ENCODE results near the gene PLEKHA6.

The PLEKHA6 gene

DNA sequence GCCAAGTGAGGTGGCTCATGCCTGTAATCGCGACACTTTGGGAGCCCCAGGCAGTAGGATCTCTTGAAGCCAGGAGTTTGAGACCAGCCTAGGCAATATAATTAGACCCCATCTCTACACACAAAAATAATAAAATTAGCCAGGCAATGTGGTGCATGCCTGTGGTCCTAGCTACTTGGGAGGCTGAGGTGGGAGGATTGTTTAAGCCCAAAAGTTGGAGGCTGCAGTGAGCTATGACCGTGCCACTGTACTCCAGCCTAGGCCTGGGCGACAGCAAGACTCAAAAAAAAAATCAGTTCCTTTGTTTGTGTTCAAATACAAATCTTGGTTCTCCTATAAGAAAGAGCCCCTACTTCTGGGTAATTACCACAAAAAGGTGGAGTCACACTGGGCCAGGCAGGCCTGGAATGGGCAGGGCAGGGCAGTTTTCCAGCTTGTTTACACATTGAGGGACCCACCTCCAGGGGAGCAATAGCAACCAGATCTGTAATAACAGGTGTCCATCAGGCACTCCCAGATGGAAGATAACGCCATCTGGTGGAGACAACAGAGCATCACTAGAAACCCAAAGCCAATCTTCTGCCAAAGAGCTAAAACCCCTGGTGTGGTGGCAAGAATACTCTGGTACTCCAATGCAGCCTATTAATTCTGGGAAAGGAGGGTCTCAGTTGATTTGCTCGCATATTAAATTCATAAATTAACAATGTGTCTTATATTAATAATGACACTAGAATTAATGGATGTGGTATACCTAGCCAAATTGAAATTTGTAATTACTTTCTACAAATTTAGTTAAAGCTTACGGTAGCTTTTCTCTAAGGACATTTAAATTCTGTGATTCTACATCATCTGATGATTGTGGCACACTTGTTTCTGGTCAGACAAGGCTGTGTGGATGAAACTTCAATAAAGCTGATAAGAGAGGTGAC lies 38.7 kb upstream of the PLEKHA6 start:
- no peaks in the 10 kb centered on the region for H3K27me3 ChIP-seq (ENCODE audit: control insufficient read depth, insufficient read depth, low read length)
- no peaks in the 10 kb centered on the region for H3K9me3 ChIP-seq (ENCODE audit: control insufficient read depth, low read depth, low read length)
- no peak overlapping the region for H3K9ac ChIP-seq (ENCODE audit: low read length)
- H3K4me3 ChIP-seq (ENCODE audit: low read length): no peak overlapping the region
- peaks cover 10% of the 10 kb centered on the region for H3K36me3 ChIP-seq (ENCODE audit: control insufficient read depth, low read depth, low read length)
- no peaks in the 10 kb centered on the region for H3K4me1 ChIP-seq (ENCODE audit: control insufficient read depth, low read depth, low read length)
- no peak overlapping the region for H3K27ac ChIP-seq (ENCODE audit: low read length)

DNA sequence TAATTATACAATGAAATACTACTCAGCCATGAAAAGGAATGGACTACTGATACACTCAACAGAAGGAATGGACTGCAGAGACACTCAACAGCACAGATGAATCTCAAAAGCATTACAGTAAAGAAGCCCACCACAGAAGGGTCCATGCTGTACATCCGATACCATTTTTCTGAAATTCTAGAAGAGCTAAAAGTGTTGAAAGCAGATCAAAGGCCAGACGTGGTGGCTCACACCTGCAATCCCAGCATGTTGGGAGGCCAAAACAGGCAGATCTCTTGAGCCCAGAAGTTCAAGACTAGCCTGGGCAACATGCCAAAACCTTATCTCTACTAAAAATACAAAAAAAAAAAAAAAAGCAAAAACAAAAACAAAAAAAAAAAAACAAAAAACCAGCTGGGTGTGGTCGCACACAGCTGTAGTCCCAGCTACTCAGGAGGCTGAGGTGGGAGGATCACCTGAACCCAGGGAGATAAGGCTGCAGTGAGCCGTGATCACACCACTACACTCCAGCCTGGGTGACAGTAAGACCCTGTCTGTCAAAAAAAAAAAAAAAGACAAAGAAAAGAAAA lies 36.4 kb upstream of the PLEKHA6 start:
- Histone ChIP-seq H3K27ac (ENCODE audit: low read length) (no peak overlapping the region), H3K9me3 (ENCODE audit: control insufficient read depth, low read depth, low read length) (no peaks in the 10 kb centered on the region), H3K9ac (ENCODE audit: low read length) (no peak overlapping the region), H3K4me3 (ENCODE audit: low read length) (no peak overlapping the region), H3K27me3 (ENCODE audit: control insufficient read depth, insufficient read depth, low read length) (no peaks in the 10 kb centered on the region), H3K4me1 (ENCODE audit: control insufficient read depth, low read depth, low read length) (no peaks in the 10 kb centered on the region), H3K36me3 (ENCODE audit: control insufficient read depth, low read depth, low read length) (no peaks in the 10 kb centered on the region)

DNA sequence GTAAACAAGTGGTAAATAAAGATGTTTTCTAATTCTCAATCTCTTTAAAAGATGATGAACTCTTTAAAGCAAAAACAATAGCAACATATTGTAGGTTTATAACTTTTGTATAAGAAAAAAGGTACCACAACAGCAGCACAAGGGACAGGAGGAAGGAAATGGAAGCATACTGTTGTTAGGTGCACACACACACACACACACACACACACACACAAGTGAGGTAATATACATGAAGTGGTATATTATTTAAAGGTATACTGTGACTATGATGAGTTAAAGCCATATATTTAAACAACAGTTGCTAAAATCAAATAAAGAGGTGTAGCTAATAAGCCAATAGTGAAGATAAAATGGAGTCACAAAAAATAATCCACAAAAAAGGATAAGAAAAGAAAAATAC lies 31.9 kb upstream of the PLEKHA6 start:
- Histone ChIP-seq H3K36me3 (ENCODE audit: control insufficient read depth, low read depth, low read length) (no peaks in the 10 kb centered on the region), H3K27me3 (ENCODE audit: control insufficient read depth, insufficient read depth, low read length) (no peaks in the 10 kb centered on the region), H3K27ac (ENCODE audit: low read length) (no peak overlapping the region), H3K9ac (ENCODE audit: low read length) (no peak overlapping the region), H3K9me3 (ENCODE audit: control insufficient read depth, low read depth, low read length) (no peaks in the 10 kb centered on the region), H3K4me1 (ENCODE audit: control insufficient read depth, low read depth, low read length) (no peaks in the 10 kb centered on the region), H3K4me3 (ENCODE audit: low read length) (no peak overlapping the region)

DNA sequence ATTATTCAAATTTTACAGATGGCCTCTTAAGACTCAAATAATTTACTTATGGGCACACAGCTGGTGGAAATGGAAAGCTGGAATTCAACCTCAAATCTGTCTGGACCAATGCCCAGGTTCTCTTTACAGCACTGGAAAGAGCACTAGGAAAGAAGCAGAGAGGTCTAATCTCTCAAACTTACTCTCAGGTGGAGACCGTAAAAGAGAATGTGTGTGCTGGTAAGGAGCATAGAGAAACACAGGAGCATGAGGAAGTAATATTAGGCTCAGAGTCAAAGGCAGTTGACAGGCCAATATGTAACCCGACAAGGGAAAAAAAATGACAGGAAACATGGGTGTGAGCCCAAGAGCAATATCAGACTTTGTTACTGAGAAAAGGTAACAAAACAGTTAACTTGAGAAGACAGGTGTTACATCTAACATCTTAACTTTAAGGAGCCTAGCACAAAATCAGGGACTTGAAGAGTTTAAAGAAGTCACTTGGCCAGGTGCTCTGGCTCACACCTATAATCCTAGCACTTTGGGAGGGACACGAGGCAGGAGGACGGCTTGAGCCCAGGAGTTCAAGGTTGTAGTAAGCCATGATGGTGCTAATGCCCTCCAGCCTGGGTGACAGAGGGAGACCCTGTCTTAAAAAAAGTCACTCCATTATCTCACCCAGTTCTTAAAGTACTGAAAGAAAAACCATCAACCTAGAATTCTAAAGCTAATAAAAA lies 31.2 kb upstream of the PLEKHA6 start:
- Histone ChIP-seq H3K9ac (ENCODE audit: low read length) (no peak overlapping the region), H3K4me3 (ENCODE audit: low read length) (no peak overlapping the region), H3K9me3 (ENCODE audit: control insufficient read depth, low read depth, low read length) (no peaks in the 10 kb centered on the region), H3K27ac (ENCODE audit: low read length) (no peak overlapping the region), H3K36me3 (ENCODE audit: control insufficient read depth, low read depth, low read length) (no peaks in the 10 kb centered on the region), H3K27me3 (ENCODE audit: control insufficient read depth, insufficient read depth, low read length) (no peaks in the 10 kb centered on the region), H3K4me1 (ENCODE audit: control insufficient read depth, low read depth, low read length) (no peaks in the 10 kb centered on the region)

DNA sequence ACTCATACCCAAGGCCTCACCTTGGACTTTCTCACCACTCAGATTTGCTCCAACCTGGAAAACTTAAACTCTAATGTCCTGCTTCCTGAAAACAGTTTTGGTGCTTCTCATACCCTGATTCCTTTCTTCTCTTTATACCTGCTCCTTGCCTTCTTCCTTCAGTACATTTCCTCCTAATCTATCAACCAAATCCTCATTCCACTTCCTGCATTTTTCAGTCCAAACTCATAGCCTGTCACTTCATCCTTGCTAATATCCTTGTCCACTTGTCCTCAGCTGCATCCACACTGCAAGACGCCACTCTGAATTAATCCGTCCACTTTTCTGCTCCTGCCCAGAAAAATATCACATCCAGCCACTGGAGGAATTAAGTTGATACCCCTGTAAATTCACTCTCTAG lies 26.0 kb upstream of the PLEKHA6 start:
- Histone ChIP-seq H3K4me1 (ENCODE audit: control insufficient read depth, low read depth, low read length) (no peaks in the 10 kb centered on the region), H3K27me3 (ENCODE audit: control insufficient read depth, insufficient read depth, low read length) (peaks cover 2% of the 10 kb centered on the region), H3K9me3 (ENCODE audit: control insufficient read depth, low read depth, low read length) (no peaks in the 10 kb centered on the region), H3K4me3 (ENCODE audit: low read length) (no peak overlapping the region), H3K27ac (ENCODE audit: low read length) (no peak overlapping the region), H3K36me3 (ENCODE audit: control insufficient read depth, low read depth, low read length) (no peaks in the 10 kb centered on the region), H3K9ac (ENCODE audit: low read length) (no peak overlapping the region)

DNA sequence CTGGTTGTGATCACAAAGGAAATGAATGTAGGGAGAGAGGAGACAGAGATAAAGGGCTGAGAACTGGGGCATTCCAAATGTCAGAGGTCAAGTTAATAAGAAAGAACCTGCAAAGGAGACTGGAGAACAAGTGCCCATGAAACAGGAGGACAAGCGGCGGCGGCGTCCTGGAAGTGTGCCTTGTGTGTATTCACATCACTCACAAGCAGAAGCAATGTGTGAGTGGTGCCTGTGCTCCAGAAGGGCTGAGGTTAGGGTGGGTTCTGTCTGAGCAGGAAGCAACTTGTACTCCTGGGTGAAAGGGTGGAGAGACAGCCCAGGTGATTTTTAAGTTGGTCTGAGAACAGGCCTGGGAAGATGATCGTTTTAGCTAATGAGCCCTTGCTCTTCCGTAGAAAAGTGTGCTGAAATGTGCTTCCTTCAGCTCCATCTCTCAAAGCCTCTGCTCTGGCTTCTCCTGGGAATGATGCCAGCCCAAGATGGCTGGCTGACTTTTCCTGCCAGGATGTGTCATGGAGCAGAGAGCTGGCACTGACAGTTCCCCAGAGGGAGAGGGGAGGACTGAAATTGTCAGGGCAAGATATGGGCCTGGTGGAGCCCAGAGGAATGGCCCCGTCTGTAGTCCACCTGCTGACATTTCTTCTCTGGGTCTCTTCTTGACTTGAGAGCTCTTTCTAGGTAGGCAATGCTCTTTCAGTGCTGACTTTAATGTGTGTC lies 25.1 kb upstream of the PLEKHA6 start:
- H3K27ac ChIP-seq (ENCODE audit: low read length): no peak overlapping the region
- H3K36me3 ChIP-seq (ENCODE audit: control insufficient read depth, low read depth, low read length): no peaks in the 10 kb centered on the region
- H3K4me3 ChIP-seq (ENCODE audit: low read length): no peak overlapping the region
- no peaks in the 10 kb centered on the region for H3K4me1 ChIP-seq (ENCODE audit: control insufficient read depth, low read depth, low read length)
- H3K9me3 ChIP-seq (ENCODE audit: control insufficient read depth, low read depth, low read length): no peaks in the 10 kb centered on the region
- H3K9ac ChIP-seq (ENCODE audit: low read length): no peak overlapping the region
- H3K27me3 ChIP-seq (ENCODE audit: control insufficient read depth, insufficient read depth, low read length): peaks cover 11% of the 10 kb centered on the region

DNA sequence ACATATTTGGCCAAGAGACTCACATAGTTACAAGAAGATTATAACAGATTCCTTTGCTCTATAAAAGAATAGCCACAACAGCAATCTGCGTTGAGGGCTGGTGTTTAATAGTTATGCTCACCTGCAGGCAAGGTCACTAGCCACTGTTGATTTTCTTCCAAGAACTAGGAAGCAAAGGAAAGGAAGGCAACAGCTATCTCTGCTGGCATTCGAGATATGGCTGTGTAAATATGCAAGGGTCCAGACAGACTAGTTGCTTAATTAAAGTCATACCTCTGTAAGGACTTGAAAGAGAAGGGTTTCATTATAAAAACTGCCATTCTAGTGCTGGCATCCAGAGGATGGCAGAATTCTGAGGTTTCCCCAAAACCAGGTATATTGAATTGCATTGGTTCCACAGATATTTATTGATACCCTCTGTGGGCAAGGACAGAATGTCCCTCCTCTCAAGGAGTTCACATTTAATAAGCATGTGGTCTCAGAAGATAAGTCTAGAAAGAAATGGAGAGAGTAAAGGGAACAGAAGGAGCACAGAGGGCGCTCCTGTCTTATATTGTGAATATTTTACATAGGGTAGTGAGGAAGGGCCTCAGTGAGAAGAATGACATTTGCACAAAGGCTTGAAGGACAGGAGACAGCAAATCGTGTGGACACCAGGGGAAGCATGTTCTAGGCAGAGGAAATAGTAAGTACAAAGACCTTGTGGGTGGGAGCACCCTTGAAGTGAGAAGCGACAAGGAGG lies 23.6 kb upstream of the PLEKHA6 start:
- Histone ChIP-seq H3K9me3 (ENCODE audit: control insufficient read depth, low read depth, low read length) (no peaks in the 10 kb centered on the region), H3K27ac (ENCODE audit: low read length) (no peak overlapping the region), H3K36me3 (ENCODE audit: control insufficient read depth, low read depth, low read length) (no peaks in the 10 kb centered on the region), H3K27me3 (ENCODE audit: control insufficient read depth, insufficient read depth, low read length) (peaks cover 26% of the 10 kb centered on the region), H3K9ac (ENCODE audit: low read length) (no peak overlapping the region), H3K4me1 (ENCODE audit: control insufficient read depth, low read depth, low read length) (no peaks in the 10 kb centered on the region), H3K4me3 (ENCODE audit: low read length) (no peak overlapping the region)

DNA sequence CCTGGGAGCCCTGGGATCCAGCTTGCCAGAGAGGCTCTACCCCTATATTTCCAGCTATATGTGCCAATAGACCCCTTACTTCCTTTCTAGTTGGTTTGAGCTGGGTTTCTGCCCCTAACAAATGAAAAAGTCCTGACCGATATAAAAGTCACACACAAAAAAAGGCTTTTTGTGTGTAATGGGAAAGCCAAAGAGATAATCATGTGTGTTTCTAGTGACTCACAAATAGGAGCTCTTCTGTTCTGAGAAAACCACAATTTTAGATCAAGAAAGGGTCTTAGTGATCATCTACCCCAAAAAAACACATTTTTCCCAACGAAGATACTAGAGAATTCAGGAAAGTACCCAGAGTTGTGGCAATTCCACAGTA lies 23.0 kb upstream of the PLEKHA6 start:
- H3K27me3 ChIP-seq (ENCODE audit: control insufficient read depth, insufficient read depth, low read length): peaks cover 32% of the 10 kb centered on the region

DNA sequence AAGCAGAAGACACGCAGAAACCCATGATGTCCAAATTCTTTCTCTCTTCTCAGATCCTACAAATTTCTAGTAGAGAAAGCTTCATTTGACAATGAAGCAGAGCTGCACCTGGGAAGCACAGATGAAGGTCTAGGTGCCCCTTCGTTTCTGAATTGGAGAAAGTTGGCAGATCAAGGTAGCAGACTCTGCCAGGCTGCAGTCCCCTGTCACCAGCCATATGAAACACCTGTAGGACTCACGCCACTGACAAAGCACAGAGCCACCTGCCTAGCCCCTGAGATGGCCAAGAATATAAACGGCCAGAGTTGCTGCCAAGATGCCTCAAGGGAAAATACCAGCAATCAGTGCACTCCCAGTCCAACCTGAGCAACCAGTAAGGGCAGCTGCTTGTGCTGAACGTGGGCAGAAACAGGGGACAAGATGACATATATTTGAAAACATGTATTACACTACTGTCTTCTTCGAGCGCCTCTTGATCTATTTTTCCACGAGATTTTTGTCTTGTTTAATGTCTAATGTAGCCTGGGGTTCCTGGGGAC lies 20.6 kb upstream of the PLEKHA6 start:
- Histone ChIP-seq H3K4me1 (ENCODE audit: control insufficient read depth, low read depth, low read length) (no peaks in the 10 kb centered on the region), H3K4me3 (ENCODE audit: low read length) (no peak overlapping the region), H3K27me3 (ENCODE audit: control insufficient read depth, insufficient read depth, low read length) (peaks cover 55% of the 10 kb centered on the region), H3K9me3 (ENCODE audit: control insufficient read depth, low read depth, low read length) (no peaks in the 10 kb centered on the region), H3K9ac (ENCODE audit: low read length) (no peak overlapping the region), H3K27ac (ENCODE audit: low read length) (no peak overlapping the region), H3K36me3 (ENCODE audit: control insufficient read depth, low read depth, low read length) (no peaks in the 10 kb centered on the region)

More for the DNA sequence above, 23.0 kb upstream of the PLEKHA6 start:
- no peak overlapping the region for H3K9ac ChIP-seq (ENCODE audit: low read length)
- no peaks in the 10 kb centered on the region for H3K36me3 ChIP-seq (ENCODE audit: control insufficient read depth, low read depth, low read length)
- H3K4me1 ChIP-seq (ENCODE audit: control insufficient read depth, low read depth, low read length): no peaks in the 10 kb centered on the region
- H3K4me3 ChIP-seq (ENCODE audit: low read length): no peak overlapping the region
- H3K27ac ChIP-seq (ENCODE audit: low read length): no peak overlapping the region
- no peaks in the 10 kb centered on the region for H3K9me3 ChIP-seq (ENCODE audit: control insufficient read depth, low read depth, low read length)

DNA sequence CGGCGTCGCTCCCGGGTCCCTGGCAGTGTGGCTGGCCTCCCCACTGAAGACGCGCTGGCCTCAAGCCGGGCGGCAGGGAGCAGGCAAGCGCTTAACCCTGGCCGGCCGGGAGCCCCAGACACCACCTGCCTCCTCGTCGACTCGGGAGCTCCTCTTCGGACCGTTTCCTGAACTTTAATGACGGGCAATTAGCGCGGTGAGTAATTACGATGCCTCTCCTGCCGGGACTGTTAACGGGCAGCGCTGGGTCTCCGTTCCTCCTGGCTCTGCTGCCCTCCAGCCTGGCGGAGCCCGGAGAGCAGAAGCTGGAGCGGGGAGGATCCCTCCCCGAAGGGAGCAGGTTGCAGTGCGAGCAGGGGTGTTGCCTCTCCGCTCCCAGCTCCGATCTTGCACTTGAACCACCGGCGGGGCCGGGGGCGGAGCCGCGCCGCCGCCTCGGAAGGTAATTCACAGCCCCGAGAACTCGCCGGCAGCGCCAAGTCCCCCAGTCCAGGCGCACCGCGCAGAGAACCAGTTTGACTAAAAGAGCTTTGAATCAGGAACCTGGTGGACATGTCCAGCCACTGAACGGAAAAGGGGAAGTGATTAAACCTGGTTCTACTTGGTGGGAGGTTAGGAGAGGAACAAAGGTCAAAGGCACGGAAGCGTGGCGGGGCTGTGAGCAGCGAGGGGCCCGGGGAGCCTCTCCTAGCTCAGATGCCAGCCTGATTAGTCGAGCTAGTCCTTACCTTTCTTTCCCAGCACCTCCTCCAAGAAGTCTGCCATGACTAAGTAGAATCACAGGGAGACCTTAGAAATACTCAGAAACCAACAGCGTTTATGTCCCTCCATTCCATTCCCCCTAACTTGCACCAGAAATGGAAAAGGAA lies 18.3 kb upstream of the PLEKHA6 start:
- Histone ChIP-seq H3K4me1 (ENCODE audit: control insufficient read depth, low read depth, low read length) (no peaks in the 10 kb centered on the region), H3K9ac (ENCODE audit: low read length) (peak overlapping the region; percentile 43), H3K4me3 (ENCODE audit: low read length) (peak overlapping the region; percentile 82), H3K27ac (ENCODE audit: low read length) (no peak overlapping the region), H3K27me3 (ENCODE audit: control insufficient read depth, insufficient read depth, low read length) (peaks cover 67% of the 10 kb centered on the region), H3K9me3 (ENCODE audit: control insufficient read depth, low read depth, low read length) (no peaks in the 10 kb centered on the region), H3K36me3 (ENCODE audit: control insufficient read depth, low read depth, low read length) (no peaks in the 10 kb centered on the region)
